ENCODE data around the gene HAP1.

GRCh38 chr17:41684035-41684434 lies 50.4 kb downstream of the HAP1 start:
- TF ChIP-seq, protein P1, sequence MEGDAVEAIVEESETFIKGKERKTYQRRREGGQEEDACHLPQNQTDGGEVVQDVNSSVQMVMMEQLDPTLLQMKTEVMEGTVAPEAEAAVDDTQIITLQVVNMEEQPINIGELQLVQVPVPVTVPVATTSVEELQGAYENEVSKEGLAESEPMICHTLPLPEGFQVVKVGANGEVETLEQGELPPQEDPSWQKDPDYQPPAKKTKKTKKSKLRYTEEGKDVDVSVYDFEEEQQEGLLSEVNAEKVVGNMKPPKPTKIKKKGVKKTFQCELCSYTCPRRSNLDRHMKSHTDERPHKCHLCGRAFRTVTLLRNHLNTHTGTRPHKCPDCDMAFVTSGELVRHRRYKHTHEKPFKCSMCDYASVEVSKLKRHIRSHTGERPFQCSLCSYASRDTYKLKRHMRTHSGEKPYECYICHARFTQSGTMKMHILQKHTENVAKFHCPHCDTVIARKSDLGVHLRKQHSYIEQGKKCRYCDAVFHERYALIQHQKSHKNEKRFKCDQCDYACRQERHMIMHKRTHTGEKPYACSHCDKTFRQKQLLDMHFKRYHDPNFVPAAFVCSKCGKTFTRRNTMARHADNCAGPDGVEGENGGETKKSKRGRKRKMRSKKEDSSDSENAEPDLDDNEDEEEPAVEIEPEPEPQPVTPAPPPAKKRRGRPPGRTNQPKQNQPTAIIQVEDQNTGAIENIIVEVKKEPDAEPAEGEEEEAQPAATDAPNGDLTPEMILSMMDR (IDR thresholded peaks at IDR 0.05), result no peak
- TF ChIP-seq POLR2A (IDR thresholded peaks at IDR 0.05), result no peak

Measured in breast epithelium (tissue), 3 donors.